Stimulated activated naive B cell treated with anti-CD40 and anti-IgM and Interleukin-4, amounts not matched to agents 10 μg/mL and 1 μg/mL and 100 μg/mL, for 72 hours (primary cell): ENCODE measurements around the gene PCBP3.

Experiments
- ATAC-seq, 2 donors: fragments of 150-1000 bp; cut with Tn5 transposase; replicated peaks; 2 replicates each; pipeline ENCODE4 v1.10.0; 2021; ENCODE audit warnings: moderate library complexity in 1 of 2
- DNase-seq: peaks from one replicate; pipeline ENCODE4 v3.0.0; 2021
- H3K27ac Mint-ChIP-seq: one replicate; pipeline ENCODE4 v1.8.0; 2022; ENCODE audit warnings: mild to moderate bottlenecking, mixed read lengths
- H3K27me3 Mint-ChIP-seq, 2 donors: one replicate each; pipeline ENCODE4 v1.8.0; 2022; ENCODE audit warnings: mixed read lengths in 2 of 2
- H3K36me3 Mint-ChIP-seq, 2 donors: one replicate each; pipeline ENCODE4 v1.8.0; 2022; ENCODE audit warnings: mixed read lengths in 2 of 2, mild to moderate bottlenecking in 1 of 2
- H3K4me1 Mint-ChIP-seq, 2 donors: one replicate each; pipeline ENCODE4 v1.8.0; 2022; ENCODE audit warnings: mixed read lengths in 2 of 2, mild to moderate bottlenecking in 1 of 2
- H3K4me3 Mint-ChIP-seq, 2 donors: one replicate each; pipeline ENCODE4 v1.8.0; 2022; ENCODE audit warnings: mild to moderate bottlenecking in 2 of 2, mixed read lengths in 2 of 2, moderate library complexity in 1 of 2
- H3K9me3 Mint-ChIP-seq, 2 donors: one replicate each; pipeline ENCODE4 v1.8.0; 2022; ENCODE audit warnings: mixed read lengths in 2 of 2, mild to moderate bottlenecking in 1 of 2

PCBP3 gene

GRCh38 chr21:45787371-45787770, 143.8 kb downstream of the PCBP3 start:
- DNase-seq (no peak), ATAC-seq (no peak)
- no peaks in the 10 kb centered on the region for H3K36me3 Mint-ChIP-seq
- H3K27ac Mint-ChIP-seq: no peak overlapping the region
- no peaks in the 10 kb centered on the region for H3K9me3 Mint-ChIP-seq
- peaks cover 15 to 20% of the 10 kb centered on the region in 2 donors for H3K27me3 Mint-ChIP-seq
- no peaks in the 10 kb centered on the region for H3K4me1 Mint-ChIP-seq
- H3K4me3 Mint-ChIP-seq: no peak overlapping the region

GRCh38 chr21:45788198-45788597, 144.7 kb downstream of the PCBP3 start:
- H3K4me3 Mint-ChIP-seq: no peak overlapping the region
- no peak overlapping the region for H3K27ac Mint-ChIP-seq
- H3K9me3 Mint-ChIP-seq: no peaks in the 10 kb centered on the region
- H3K27me3 Mint-ChIP-seq: peaks cover 15 to 20% of the 10 kb centered on the region in 2 donors
- no peak for DNase-seq
- H3K4me1 Mint-ChIP-seq: no peaks in the 10 kb centered on the region
- H3K36me3 Mint-ChIP-seq: no peaks in the 10 kb centered on the region
- no peak for ATAC-seq

- ATAC-seq (no peak), DNase-seq (no peak)
- no peaks in the 10 kb centered on the region for H3K36me3 Mint-ChIP-seq
- no peaks in the 10 kb centered on the region for H3K9me3 Mint-ChIP-seq
- no peak overlapping the region for H3K27ac Mint-ChIP-seq
- H3K4me1 Mint-ChIP-seq: no peaks in the 10 kb centered on the region
- H3K4me3 Mint-ChIP-seq: no peak overlapping the region
- peaks cover 15 to 25% of the 10 kb centered on the region in 2 donors for H3K27me3 Mint-ChIP-seq
Observed at GRCh38 chr21:45788637-45789506, 145.3 kb downstream of the PCBP3 start.

GRCh38 chr21:45790427-45790826, 146.9 kb downstream of the PCBP3 start:
- H3K4me3 Mint-ChIP-seq: no peak overlapping the region

GRCh38 chr21:45791562-45792418, 148.3 kb downstream of the PCBP3 start:
- Mint-ChIP-seq H3K4me1 (no peaks in the 10 kb centered on the region), H3K4me3 (no peak overlapping the region), H3K27ac (no peak overlapping the region), H3K27me3 (peaks cover 15 to 25% of the 10 kb centered on the region in 2 donors), H3K36me3 (no peaks in the 10 kb centered on the region), H3K9me3 (no peaks in the 10 kb centered on the region)
- ATAC-seq (no peak), DNase-seq (no peak)

More at GRCh38 chr21:45790427-45790826, 146.9 kb downstream of the PCBP3 start:
- ATAC-seq (no peak), DNase-seq (no peak)
- H3K36me3 Mint-ChIP-seq: no peaks in the 10 kb centered on the region
- H3K27me3 Mint-ChIP-seq: peaks cover 15 to 25% of the 10 kb centered on the region in 2 donors
- no peak overlapping the region for H3K27ac Mint-ChIP-seq
- H3K4me1 Mint-ChIP-seq: no peaks in the 10 kb centered on the region
- H3K9me3 Mint-ChIP-seq: no peaks in the 10 kb centered on the region

GRCh38 chr21:45792682-45793383, 149.3 kb downstream of the PCBP3 start:
- H3K27me3 Mint-ChIP-seq: peaks cover 13 to 25% of the 10 kb centered on the region in 2 donors
- H3K9me3 Mint-ChIP-seq: no peaks in the 10 kb centered on the region
- no peak overlapping the region for H3K27ac Mint-ChIP-seq
- H3K36me3 Mint-ChIP-seq: no peaks in the 10 kb centered on the region
- ATAC-seq (no peak), DNase-seq (no peak)
- no peaks in the 10 kb centered on the region for H3K4me1 Mint-ChIP-seq
- H3K4me3 Mint-ChIP-seq: no peak overlapping the region

GRCh38 chr21:45794027-45794426, 150.5 kb downstream of the PCBP3 start:
- no peaks in the 10 kb centered on the region for H3K9me3 Mint-ChIP-seq
- H3K27ac Mint-ChIP-seq: no peak overlapping the region
- ATAC-seq (no peak), DNase-seq (no peak)
- no peak overlapping the region for H3K4me3 Mint-ChIP-seq
- H3K27me3 Mint-ChIP-seq: peaks cover 5 to 17% of the 10 kb centered on the region in 2 donors
- H3K36me3 Mint-ChIP-seq: no peaks in the 10 kb centered on the region
- H3K4me1 Mint-ChIP-seq: no peaks in the 10 kb centered on the region

GRCh38 chr21:45796003-45796402, 152.5 kb downstream of the PCBP3 start:
- ATAC-seq (no peak), DNase-seq (no peak)
- Mint-ChIP-seq H3K4me3 (no peak overlapping the region), H3K36me3 (no peaks in the 10 kb centered on the region), H3K9me3 (no peaks in the 10 kb centered on the region), H3K27ac (no peak overlapping the region), H3K27me3 (peaks cover 0 to 5% of the 10 kb centered on the region in 2 donors), H3K4me1 (no peaks in the 10 kb centered on the region)

GRCh38 chr21:45797338-45797737, 153.8 kb downstream of the PCBP3 start:
- Mint-ChIP-seq H3K4me3 (no peak overlapping the region), H3K27ac (no peak overlapping the region), H3K36me3 (no peaks in the 10 kb centered on the region), H3K27me3 (peaks cover 0 to 8% of the 10 kb centered on the region in 2 donors), H3K9me3 (no peaks in the 10 kb centered on the region), H3K4me1 (no peaks in the 10 kb centered on the region)
- DNase-seq (no peak), ATAC-seq (no peak)

GRCh38 chr21:45799765-45800338, 156.3 kb downstream of the PCBP3 start:
- no peak for ATAC-seq
- no peak overlapping the region for H3K4me3 Mint-ChIP-seq
- H3K27ac Mint-ChIP-seq: no peak overlapping the region
- no peaks in the 10 kb centered on the region for H3K36me3 Mint-ChIP-seq
- H3K4me1 Mint-ChIP-seq: no peaks in the 10 kb centered on the region
- no peaks in the 10 kb centered on the region for H3K9me3 Mint-ChIP-seq
- peaks cover 0 to 7% of the 10 kb centered on the region in 2 donors for H3K27me3 Mint-ChIP-seq
- no peak for DNase-seq

GRCh38 chr21:45800339-45801080, 157.0 kb downstream of the PCBP3 start:
- no peak for ATAC-seq
- Mint-ChIP-seq H3K27me3 (peaks cover 0 to 7% of the 10 kb centered on the region in 2 donors), H3K4me1 (no peaks in the 10 kb centered on the region), H3K4me3 (no peak overlapping the region), H3K9me3 (no peaks in the 10 kb centered on the region), H3K36me3 (no peaks in the 10 kb centered on the region), H3K27ac (no peak overlapping the region)
- no peak for DNase-seq

GRCh38 chr21:45801129-45801964, 157.8 kb downstream of the PCBP3 start:
- H3K36me3 Mint-ChIP-seq: no peaks in the 10 kb centered on the region
- no peaks in the 10 kb centered on the region for H3K4me1 Mint-ChIP-seq
- H3K9me3 Mint-ChIP-seq: no peaks in the 10 kb centered on the region
- ATAC-seq (no peak), DNase-seq (no peak)
- H3K4me3 Mint-ChIP-seq: no peak overlapping the region
- H3K27ac Mint-ChIP-seq: no peak overlapping the region
- H3K27me3 Mint-ChIP-seq: peaks cover 0 to 7% of the 10 kb centered on the region in 2 donors

- Mint-ChIP-seq H3K36me3 (no peaks in the 10 kb centered on the region), H3K4me3 (no peak overlapping the region), H3K27me3 (peaks cover 0 to 12% of the 10 kb centered on the region in 2 donors), H3K27ac (no peak overlapping the region), H3K4me1 (no peaks in the 10 kb centered on the region), H3K9me3 (peaks cover 0 to under 1% of the 10 kb centered on the region in 2 donors)
- no peak for DNase-seq
- no peak for ATAC-seq
Observed at GRCh38 chr21:45801989-45802388, 158.5 kb downstream of the PCBP3 start.
